GM23248 (cell line): ENCODE measurements around the gene ABLIM2.

Experiments
- EZH2 ChIP-seq: fragments of 200-600 bp; sonication (generic); IDR thresholded peaks from 2 replicates; pipeline ENCODE4 v1.6.1; 2018; ENCODE audit warnings: antibody characterized with exemption, mild to moderate bottlenecking; ENCODE audit not compliant: insufficient read depth, poor library complexity, severe bottlenecking
- EZH2phosphoT487 ChIP-seq: fragments of 200-600 bp; sonication (generic); IDR thresholded peaks from 2 replicates; pipeline ENCODE4 v1.6.1; 2018; ENCODE audit warnings: antibody characterized with exemption, moderate library complexity, mild to moderate bottlenecking, low read depth; ENCODE audit not compliant: insufficient read depth

DNA sequence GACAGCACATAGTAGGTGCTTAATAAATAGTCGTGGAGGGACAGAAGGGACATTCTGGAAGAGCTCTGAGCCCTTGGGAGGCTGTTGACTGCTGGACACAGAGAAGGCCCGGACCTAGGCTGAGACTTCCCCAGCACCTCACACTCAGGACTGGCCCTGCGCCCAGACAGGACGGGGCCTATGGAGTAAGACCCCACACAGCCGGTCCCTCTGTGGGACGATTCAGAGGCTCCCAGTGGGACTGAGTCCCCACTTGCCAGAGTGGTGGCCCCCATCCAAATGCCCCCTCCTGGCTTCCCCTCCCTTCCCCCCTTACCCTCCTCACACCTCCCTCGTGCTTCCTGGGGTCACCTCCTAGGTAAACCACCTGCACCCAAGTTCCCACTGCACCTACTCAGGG lies 8.9 kb downstream of the ABLIM2 start:
- TF ChIP-seq EZH2 (no peak), EZH2phosphoT487 (no peak)
